H1 (cell line): Measurements from ENCODE around the gene CPNE5. TPM values are rescaled to one million over a fixed set of nuclear protein-coding genes. Genes with fewer than 3 reads are reported as not detected.

Source experiments
- CTCF ChIA-PET: fragments of 300-600 bp; sonication (Branson Sonifier 250); formaldehyde crosslinking; loops from one replicate; lab custom pipeline; 2021; ENCODE audit not compliant: partially characterized antibody; lab: Charles Lee
- POLR2A ChIA-PET: fragments of 300-600 bp; sonication (Branson Sonifier 250); formaldehyde crosslinking; loops from one replicate; lab custom pipeline; 2021; ENCODE audit warnings: inconsistent platforms; ENCODE audit not compliant: partially characterized antibody; lab: Charles Lee
- DNase-seq, 2 experiments: peaks; one replicate each; pipeline versions ENCODE4 v3.0.0 to v3.0.0-alpha.2; 2010 to 2022; ENCODE audit warnings: low spot score in 2 of 2, low read depth in 1 of 2, mixed read lengths in 1 of 2
- FAIRE-seq: peaks from 2 replicates; lab custom pipeline; 2011; peaks lifted over from hg19 to GRCh38; lab: Jason Lieb, UNC
- H2AFZ ChIP-seq: 2 replicates; pipeline ENCODE4 v1.8.1; 2012; ENCODE audit warnings: low read length, inconsistent platforms
- H2AK5ac ChIP-seq: 2 replicates; pipeline ENCODE4 v1.6.1; 2013; ENCODE audit warnings: low read depth, low read length
- H2BK120ac ChIP-seq: replicated peaks from 2 replicates; pipeline ENCODE3; 2013; ENCODE audit warnings: low read depth, low read length, inconsistent platforms
- H2BK12ac ChIP-seq: 2 replicates; pipeline ENCODE4 v1.6.1; 2013; ENCODE audit warnings: low read depth, low read length
- H2BK15ac ChIP-seq: 2 replicates; pipeline ENCODE4 v1.6.1; 2013; ENCODE audit warnings: low read length
- H2BK20ac ChIP-seq: 2 replicates; pipeline ENCODE4 v1.6.1; 2013; ENCODE audit warnings: low read length
- H2BK5ac ChIP-seq: 2 replicates; pipeline ENCODE4 v1.6.1; 2013; ENCODE audit warnings: low read depth, low read length
- H3K14ac ChIP-seq: 2 replicates; pipeline ENCODE4 v1.6.1; 2013; ENCODE audit warnings: inconsistent platforms; ENCODE audit not compliant: insufficient read length
- H3K18ac ChIP-seq: 2 replicates; pipeline ENCODE4 v1.6.1; 2013; ENCODE audit warnings: low read length; ENCODE audit errors: extremely low read depth
- H3K23ac ChIP-seq: 2 replicates; pipeline ENCODE4 v1.6.1; 2013; ENCODE audit warnings: inconsistent platforms; ENCODE audit not compliant: insufficient read length
- H3K23me2 ChIP-seq: 2 replicates; pipeline ENCODE4 v1.6.1; 2013; ENCODE audit warnings: low read depth, low read length
- H3K27ac ChIP-seq: 2 replicates; pipeline ENCODE4 v1.6.1; 2011; ENCODE audit warnings: low read depth, low read length, inconsistent platforms
- H3K27me3 ChIP-seq, 4 experiments: replicated peaks in 1 of 4; 1 replicate in 1 of 4; 2 replicates in 3 of 4; pipeline versions ENCODE4 v1.6.1 to v1.8.1; 2011 to 2013; ENCODE audit warnings: low read length in 3 of 4, mild to moderate bottlenecking in 3 of 4, inconsistent platforms in 2 of 4, mixed read lengths in 2 of 4, moderate library complexity in 1 of 4; ENCODE audit not compliant: control insufficient read depth in 3 of 4, insufficient read depth in 3 of 4; ENCODE audit errors: extremely low read depth in 1 of 4
- H3K36me3 ChIP-seq, 4 experiments: 2 replicates each; pipeline versions ENCODE4 v1.6.1 to v1.8.1; 2011 to 2013; ENCODE audit warnings: mild to moderate bottlenecking in 4 of 4, low read length in 3 of 4, moderate library complexity in 2 of 4, control low read depth in 1 of 4, inconsistent platforms in 1 of 4; ENCODE audit not compliant: insufficient read depth in 4 of 4, control insufficient read depth in 2 of 4
- H3K4ac ChIP-seq: replicated peaks from 2 replicates; pipeline ENCODE3; 2013; ENCODE audit warnings: low read length, low read depth, mixed read lengths, inconsistent platforms; ENCODE audit not compliant: insufficient read length
- H3K4me1 ChIP-seq, 4 experiments: replicated peaks in 1 of 4; 1 replicate in 1 of 4; 2 replicates in 3 of 4; pipeline versions ENCODE4 v1.6.1 to v1.8.1; 2011 to 2013; ENCODE audit warnings: low read length in 3 of 4, inconsistent platforms in 2 of 4, mixed read lengths in 1 of 4; ENCODE audit not compliant: insufficient read depth in 4 of 4, control insufficient read depth in 3 of 4
- H3K4me2 ChIP-seq, 2 experiments: 2 replicates each; pipeline versions ENCODE4 v1.6.1 to v1.8.1; 2011 to 2013; ENCODE audit warnings: low read depth in 2 of 2, low read length in 2 of 2, control low read depth in 1 of 2, inconsistent platforms in 1 of 2, mild to moderate bottlenecking in 1 of 2; ENCODE audit not compliant: insufficient read depth in 1 of 2
- H3K4me3 ChIP-seq, 4 experiments: fragments of 200-600, 300-600 bp in 1 of 4; sonication (generic), shearing (Covaris generic), sonication (Bioruptor Twin) in 1 of 4; 2 replicates each; pipeline versions ENCODE4 v1.5.1 to v1.8.1; 2011 to 2016; ENCODE audit warnings: low read length in 4 of 4, low read depth in 3 of 4, control low read depth in 2 of 4, inconsistent platforms in 2 of 4, mild to moderate bottlenecking in 2 of 4, mixed read lengths in 1 of 4, moderate library complexity in 1 of 4; ENCODE audit not compliant: insufficient read depth in 2 of 4; ENCODE audit errors: extremely low read depth in 1 of 4
- H3K56ac ChIP-seq: replicated peaks from 2 replicates; pipeline ENCODE3; 2013; ENCODE audit warnings: low read depth, mild to moderate bottlenecking, mixed read lengths, low read length, inconsistent platforms; ENCODE audit not compliant: insufficient read length
- H3K79me1 ChIP-seq: 2 replicates; pipeline ENCODE4 v1.6.1; 2013; ENCODE audit warnings: low read depth, low read length, control low read depth
- H3K79me2 ChIP-seq, 2 experiments: 2 replicates each; pipeline versions ENCODE4 v1.6.1 to v1.8.1; 2012 to 2013; ENCODE audit warnings: low read length in 2 of 2, mild to moderate bottlenecking in 2 of 2, inconsistent platforms in 1 of 2; ENCODE audit not compliant: insufficient read depth in 2 of 2, control insufficient read depth in 1 of 2
- H3K9ac ChIP-seq, 4 experiments: replicated peaks in 1 of 4; 1 replicate in 1 of 4; 2 replicates in 3 of 4; pipeline versions ENCODE4 v1.6.1 to v1.8.1; 2011 to 2013; ENCODE audit warnings: low read depth in 3 of 4, low read length in 3 of 4, control low read depth in 2 of 4, mild to moderate bottlenecking in 2 of 4, moderate library complexity in 2 of 4, inconsistent platforms in 1 of 4; ENCODE audit errors: extremely low read depth in 1 of 4
- H3K9me3 ChIP-seq, 2 experiments: 2 replicates each; pipeline versions ENCODE4 v1.6.1 to v1.8.1; 2012 to 2013; ENCODE audit warnings: mild to moderate bottlenecking in 2 of 2, moderate library complexity in 2 of 2, control low read depth in 1 of 2, inconsistent platforms in 1 of 2, low read depth in 1 of 2, low read length in 1 of 2, mixed read lengths in 1 of 2; ENCODE audit not compliant: insufficient read depth in 2 of 2
- H4K20me1 ChIP-seq, 2 experiments: replicated peaks in 1 of 2; 2 replicates each; pipeline versions ENCODE3 to v1.8.1; 2011 to 2013; ENCODE audit warnings: inconsistent platforms in 2 of 2, low read length in 2 of 2, mild to moderate bottlenecking in 1 of 2; ENCODE audit not compliant: insufficient read depth in 2 of 2, control insufficient read depth in 1 of 2
- H4K5ac ChIP-seq: 2 replicates; pipeline ENCODE4 v1.6.1; 2013; ENCODE audit warnings: low read length, low read depth, mixed read lengths, inconsistent platforms; ENCODE audit not compliant: insufficient read length
- H4K8ac ChIP-seq: 2 replicates; pipeline ENCODE4 v1.8.0; 2013; ENCODE audit warnings: mild to moderate bottlenecking, moderate library complexity, low read length, inconsistent platforms; ENCODE audit not compliant: insufficient read depth; ENCODE audit errors: extremely low read depth
- H4K91ac ChIP-seq: replicated peaks from 2 replicates; pipeline ENCODE3; 2013; ENCODE audit warnings: low read length, mixed read lengths, inconsistent platforms; ENCODE audit not compliant: insufficient read length
- WGBS, 2 experiments: shearing (Covaris generic) in 1 of 2; methylation state at CpG; one replicate each; pipeline versions ENCODE4 v1.1.6 to v1.1.7; 2013 to 2015; ENCODE audit warnings: low lambda C conversion rate in 2 of 2, mixed read lengths in 2 of 2, inconsistent platforms in 1 of 2, low coverage in 1 of 2, missing lambda C conversion rate in 1 of 2; ENCODE audit not compliant: insufficient replicate concordance in 2 of 2, insufficient coverage in 1 of 2, insufficient read length in 1 of 2; ENCODE audit errors: extremely low coverage in 1 of 2, missing lambda C conversion rate in 1 of 2; 5-methylcytosine and 5-hydroxymethylcytosine counted together
- polyA plus RNA-seq, 7 experiments: library from polyadenylated mRNA; depleted of rRNA in 3 of 7; stranded (reverse) in 5 of 7; unstranded in 2 of 7; fragments of >200 nt in 5 of 7; fragments of 200-250 nt in 2 of 7; gene quantifications; 1 replicate in 5 of 7; 2 replicates in 1 of 7; 4 replicates in 1 of 7; pipeline versions ENCODE4 v1.2.1 to v1.2.3, GENCODE V29; 2011 to 2013; ENCODE audit warnings: missing spikeins in 2 of 7, mixed read lengths in 2 of 7
- total RNA-seq: library from RNA; stranded (reverse); fragmentation: NEBNext Ultra II Directional; extraction: Animal tissue kit (Norgen Biotek cat#: 25700); gene quantifications from 2 replicates; pipeline ENCODE4 v1.2.1, GENCODE V29; 2021

The CPNE5 gene
- total and polyA plus RNA-seq, 2 of the 8 experiments (the other 6 are each of a cell fraction or from before 2014, with no cell fraction given), result 0.88 to 1.8 TPM

DNA sequence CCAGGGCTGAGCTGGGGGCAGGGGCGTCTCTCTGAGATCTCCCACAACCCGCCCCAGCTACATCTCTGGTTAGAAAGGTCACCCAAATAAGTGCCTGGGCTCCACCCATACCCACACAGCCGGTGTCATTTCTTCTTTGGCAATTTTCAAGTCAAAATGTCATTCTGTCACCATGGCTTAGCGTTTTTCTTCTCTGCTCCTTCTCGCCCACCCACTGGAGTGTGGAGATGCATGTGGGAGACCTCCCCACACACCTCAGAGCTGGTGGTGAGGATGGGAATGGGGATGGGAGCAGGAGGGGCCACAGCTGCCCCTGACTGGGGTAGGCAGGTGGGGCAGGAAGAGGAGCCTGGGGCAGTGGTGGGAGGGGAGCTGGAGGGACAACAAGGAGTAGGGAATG lies 63.1 kb downstream of the CPNE5 start:
- peaks cover 0 to 4% (median 1%) of the 10 kb centered on the region in 4 experiments; a peak in 3 of 7 replicates for H3K27me3 ChIP-seq
- peak overlapping the region; percentile 81; the same call in 1 of the 2 replicates for H2BK15ac ChIP-seq
- no peak overlapping the region for H3K4ac ChIP-seq
- H2BK120ac ChIP-seq, result no peak overlapping the region
- H2BK20ac ChIP-seq, result 0 out of 2 replicates have a peak overlapping the region, but pooled peaks have one; percentile 72
- H3K36me3 ChIP-seq, result no peaks in the 10 kb centered on the region
- H2BK12ac ChIP-seq, result peak overlapping the region; percentile 94; the same call in 1 of the 2 replicates
- H3K4me3 ChIP-seq, result no peak overlapping the region
- H3K9ac ChIP-seq, result no peak overlapping the region
- no peaks in the 10 kb centered on the region for H4K20me1 ChIP-seq
- no peak overlapping the region for H3K56ac ChIP-seq
- no peak overlapping the region for H2BK5ac ChIP-seq
- no peak overlapping the region for H3K4me2 ChIP-seq
- no peak overlapping the region; the same call in 1 of the 2 replicates for H3K18ac ChIP-seq
- ChIA-PET POLR2A (interaction anchor here (0.6 to 1.7 kb wide), 5 partner anchors 68 to 99 kb away, joined by 3 to 6 read pairs (median 4); partner anchors contain the start of gene PPIL1), CTCF (interaction anchor here (0.6 to 13.6 kb wide), 14 partner anchors 8 to 437 kb away, joined by 3 to 293 read pairs (median 5); partner anchors contain the start of gene C6orf89)
- H3K9me3 ChIP-seq, result no peaks in the 10 kb centered on the region
- DNase-seq, result no peak
- FAIRE-seq, result no peak
- H2AFZ ChIP-seq, result no peak overlapping the region
- H4K8ac ChIP-seq, result no peak overlapping the region
- no peak overlapping the region for H3K27ac ChIP-seq
- WGBS, 2 experiments, result 84% methylated on average over 5 of the region's 5 CpGs; no CpG with 5 or more reads in 1 of the 2 experiments
- H4K91ac ChIP-seq, result no peak overlapping the region
- H3K23ac ChIP-seq, result no peak overlapping the region
- H3K14ac ChIP-seq, result no peak overlapping the region
- H3K23me2 ChIP-seq, result peaks cover 2% of the 10 kb centered on the region; the same call in 1 of the 2 replicates
- H2AK5ac ChIP-seq, result 0 out of 2 replicates have a peak overlapping the region, but pooled peaks have one; percentile 31
- no peak overlapping the region for H4K5ac ChIP-seq
- no peaks in the 10 kb centered on the region for H3K79me1 ChIP-seq
- H3K4me1 ChIP-seq, result peaks cover 4 to 26% (median 20%) of the 10 kb centered on the region in 4 experiments
- H3K79me2 ChIP-seq, result no peaks in the 10 kb centered on the region
